SH-SY5Y (cell line): ENCODE results near the gene ANLN.

Source experiments
- GATA2 ChIP-seq: IDR thresholded peaks from 2 replicates; pipeline ENCODE4 v1.6.1; 2011; ENCODE audit warnings: mild to moderate bottlenecking, low read depth, low read length
- GATA3 ChIP-seq: IDR thresholded peaks from 2 replicates; pipeline ENCODE4 v1.6.1; 2011; ENCODE audit warnings: low read depth, mild to moderate bottlenecking, low read length, moderate library complexity

- TF ChIP-seq GATA2: no peak
- TF ChIP-seq GATA3: no peak
Measured at GRCh38 chr7:36393826-36394225, 4.2 kb downstream of the ANLN start.
